Measurements from ENCODE around the gene CREB5. TPM values are rescaled to one million over a fixed set of nuclear protein-coding genes. Genes with fewer than 3 reads are reported as not detected.

Gene CREB5
- total RNA-seq, 6 donors from 2014 or later = 8.3 to 34.6 (median 15.3) TPM

- Histone ChIP-seq H3K27ac (no peak overlapping the region), H3K9me3 (no peaks in the 10 kb centered on the region), H3K27me3 (no peaks in the 10 kb centered on the region), H3K4me1 (peaks cover 4 to 14% (median 5%) of the 10 kb centered on the region in 4 donors), H3K4me3 (no peak overlapping the region), H3K36me3 (no peaks in the 10 kb centered on the region)
- no peak for ATAC-seq (ENCODE audit: low FRiP score in 2 of 2)
- no peak for TF ChIP-seq EP300 (IDR thresholded peaks at IDR 0.05)
- TF ChIP-seq POLR2A (IDR thresholded peaks at IDR 0.05) = no peak
- TF ChIP-seq, protein P1, sequence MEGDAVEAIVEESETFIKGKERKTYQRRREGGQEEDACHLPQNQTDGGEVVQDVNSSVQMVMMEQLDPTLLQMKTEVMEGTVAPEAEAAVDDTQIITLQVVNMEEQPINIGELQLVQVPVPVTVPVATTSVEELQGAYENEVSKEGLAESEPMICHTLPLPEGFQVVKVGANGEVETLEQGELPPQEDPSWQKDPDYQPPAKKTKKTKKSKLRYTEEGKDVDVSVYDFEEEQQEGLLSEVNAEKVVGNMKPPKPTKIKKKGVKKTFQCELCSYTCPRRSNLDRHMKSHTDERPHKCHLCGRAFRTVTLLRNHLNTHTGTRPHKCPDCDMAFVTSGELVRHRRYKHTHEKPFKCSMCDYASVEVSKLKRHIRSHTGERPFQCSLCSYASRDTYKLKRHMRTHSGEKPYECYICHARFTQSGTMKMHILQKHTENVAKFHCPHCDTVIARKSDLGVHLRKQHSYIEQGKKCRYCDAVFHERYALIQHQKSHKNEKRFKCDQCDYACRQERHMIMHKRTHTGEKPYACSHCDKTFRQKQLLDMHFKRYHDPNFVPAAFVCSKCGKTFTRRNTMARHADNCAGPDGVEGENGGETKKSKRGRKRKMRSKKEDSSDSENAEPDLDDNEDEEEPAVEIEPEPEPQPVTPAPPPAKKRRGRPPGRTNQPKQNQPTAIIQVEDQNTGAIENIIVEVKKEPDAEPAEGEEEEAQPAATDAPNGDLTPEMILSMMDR (IDR thresholded peaks at IDR 0.05) = no peak
- no peak for TF ChIP-seq POLR2AphosphoS5 (IDR thresholded peaks at IDR 0.05)
- DNase-seq = no peak
- WGBS, 2 donors = 64 to 67% methylated on average over 3 of the region's 3 CpGs
Observed at GRCh38 chr7:28700790-28701203, 288.5 kb downstream of the CREB5 start.

DNA sequence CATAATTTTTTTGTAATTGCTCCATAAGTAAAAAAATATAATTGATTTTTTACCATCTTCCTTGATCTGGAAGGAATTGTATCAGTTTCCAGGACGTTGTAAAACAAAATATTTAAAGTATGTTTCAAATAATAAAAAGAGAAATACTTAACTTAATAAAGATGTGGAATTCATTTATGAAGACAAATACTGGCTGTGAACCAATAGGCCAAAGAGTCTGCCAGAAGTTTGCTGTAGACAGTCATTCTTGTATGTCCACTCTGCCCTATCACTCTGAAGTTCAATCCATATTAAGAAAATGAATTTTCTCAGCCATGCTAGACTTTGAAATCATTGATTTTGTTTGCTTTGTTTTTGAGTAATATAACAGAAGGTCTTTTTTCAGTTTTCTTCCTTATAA lies 289.4 kb downstream of the CREB5 start:
- peak in 1 of 2 donors; percentile 27 for ATAC-seq (ENCODE audit: low FRiP score in 2 of 2)
- Histone ChIP-seq H3K4me1 (peaks cover 5 to 13% (median 7%) of the 10 kb centered on the region in 4 donors), H3K4me3 (no peak overlapping the region), H3K27ac (no peak overlapping the region), H3K36me3 (no peaks in the 10 kb centered on the region), H3K9me3 (no peaks in the 10 kb centered on the region), H3K27me3 (no peaks in the 10 kb centered on the region)
- no peak for TF ChIP-seq POLR2AphosphoS5 (IDR thresholded peaks at IDR 0.05)
- TF ChIP-seq, protein P1 (IDR thresholded peaks at IDR 0.05) = no peak
- TF ChIP-seq POLR2A (IDR thresholded peaks at IDR 0.05) = no peak
- TF ChIP-seq EP300 (IDR thresholded peaks at IDR 0.05) = no peak
- 40 to 52% methylated on average over 1 of the region's 1 CpG for WGBS, 2 donors
- no peak for DNase-seq

GRCh38 chr7:28702171-28702570 lies 289.9 kb downstream of the CREB5 start:
- WGBS, 2 donors = 70 to 71% methylated on average over 4 of the region's 4 CpGs
- TF ChIP-seq, protein P1 (IDR thresholded peaks at IDR 0.05) = no peak
- TF ChIP-seq POLR2AphosphoS5 (IDR thresholded peaks at IDR 0.05) (no peak), POLR2A (IDR thresholded peaks at IDR 0.05) (no peak), EP300 (IDR thresholded peaks at IDR 0.05) (no peak)
- Histone ChIP-seq H3K27me3 (no peaks in the 10 kb centered on the region), H3K36me3 (no peaks in the 10 kb centered on the region), H3K4me3 (no peak overlapping the region), H3K9me3 (no peaks in the 10 kb centered on the region), H3K4me1 (peaks cover 5 to 13% (median 7%) of the 10 kb centered on the region in 4 donors), H3K27ac (no peak overlapping the region)
- no peak for DNase-seq
- ATAC-seq (ENCODE audit: low FRiP score in 2 of 2) = no peak

GRCh38 chr7:28703037-28703765 lies 290.9 kb downstream of the CREB5 start:
- H3K27ac ChIP-seq = no peak overlapping the region
- peaks cover 5 to 13% (median 7%) of the 10 kb centered on the region in 4 donors for H3K4me1 ChIP-seq
- DNase-seq (no peak), ATAC-seq (ENCODE audit: low FRiP score in 2 of 2) (no peak)
- WGBS, 2 donors = 92 to 94% methylated on average over 1 of the region's 1 CpG
- TF ChIP-seq POLR2A (IDR thresholded peaks at IDR 0.05) (no peak), POLR2AphosphoS5 (IDR thresholded peaks at IDR 0.05) (no peak), EP300 (IDR thresholded peaks at IDR 0.05) (no peak)
- TF ChIP-seq, protein P1 (IDR thresholded peaks at IDR 0.05) = no peak
- H3K36me3 ChIP-seq = no peaks in the 10 kb centered on the region
- H3K9me3 ChIP-seq = no peaks in the 10 kb centered on the region
- H3K27me3 ChIP-seq = no peaks in the 10 kb centered on the region
- no peak overlapping the region for H3K4me3 ChIP-seq

DNA sequence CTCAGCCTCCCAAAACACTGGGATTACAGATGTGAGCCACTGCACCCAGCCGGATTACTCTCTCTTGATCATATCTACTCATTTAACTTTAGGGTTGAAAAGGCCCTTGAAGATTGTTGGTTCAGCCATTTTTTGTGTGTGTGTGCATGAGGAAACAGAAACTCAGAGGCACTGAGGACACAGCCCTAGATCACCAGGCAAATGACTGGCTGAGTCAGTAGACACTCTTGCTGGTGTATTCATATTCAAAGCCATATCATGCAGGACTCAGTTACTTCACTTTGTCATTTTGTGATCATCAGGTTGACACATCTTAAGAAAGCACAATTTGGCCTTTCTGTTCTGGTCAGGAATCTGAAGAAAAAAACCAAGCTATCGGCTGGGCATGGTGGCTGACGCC lies 292.4 kb downstream of the CREB5 start:
- DNase-seq (no peak), ATAC-seq (ENCODE audit: low FRiP score in 2 of 2) (no peak)
- H3K4me1 ChIP-seq = peaks cover 5 to 10% (median 6%) of the 10 kb centered on the region in 4 donors
- no peaks in the 10 kb centered on the region for H3K27me3 ChIP-seq
- no peaks in the 10 kb centered on the region for H3K9me3 ChIP-seq
- no peak overlapping the region for H3K27ac ChIP-seq
- WGBS, 2 donors = 90 to 97% methylated on average over 3 of the region's 3 CpGs
- no peaks in the 10 kb centered on the region for H3K36me3 ChIP-seq
- TF ChIP-seq, protein P1 (IDR thresholded peaks at IDR 0.05) = no peak
- TF ChIP-seq POLR2A (IDR thresholded peaks at IDR 0.05) (no peak), EP300 (IDR thresholded peaks at IDR 0.05) (no peak), POLR2AphosphoS5 (IDR thresholded peaks at IDR 0.05) (no peak)
- H3K4me3 ChIP-seq = no peak overlapping the region
